Endometrial microvascular endothelial cells (primary cell): Measurements from ENCODE around the gene ILRUN. TPM values are rescaled to one million over a fixed set of nuclear protein-coding genes. Genes with fewer than 3 reads are reported as not detected.
"Not testable (repeated sequence)": the region's sequence is repeated elsewhere in the genome, so short reads cannot be mapped to it uniquely, and the experiment has no call there.

Source experiments
- in situ Hi-C: cut with HindIII; loops from 2 replicates; pipeline ENCODE4 v1.10.0; 2017; ENCODE audit warnings: low sequenced_read_pairs, low pct_unique_long_range_greater_than_20kb; ENCODE audit errors: inconsistent ontology term
- total RNA-seq: library from RNA; depleted of rRNA; stranded (reverse); fragments of >200 nt; gene quantifications from one replicate; pipeline ENCODE4 v1.2.3, GENCODE V29; 2015; ENCODE audit errors: inconsistent ontology term

ILRUN gene
- total RNA-seq, 1 donor from 2014 or later = 36.1 TPM

DNA sequence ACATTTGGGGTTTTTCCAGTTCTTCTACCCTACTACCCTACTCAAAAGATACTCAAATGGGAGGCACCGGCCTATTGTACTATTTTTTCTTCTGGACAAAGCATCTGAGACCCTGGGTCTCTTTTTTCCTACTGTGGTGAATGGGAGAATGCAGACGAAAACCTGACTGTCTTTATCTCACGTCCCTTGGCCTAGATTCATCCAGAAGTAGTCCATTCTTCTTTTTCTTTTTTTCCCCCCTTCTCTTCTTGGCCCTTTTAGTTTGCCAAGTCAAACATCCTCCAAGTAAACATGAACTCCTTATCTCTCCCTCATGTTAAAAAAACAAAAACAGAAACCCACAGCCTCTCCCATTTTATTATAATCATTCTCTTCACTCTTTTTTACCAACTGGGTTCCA lies 8.7 kb upstream of the ILRUN start:
- in situ Hi-C loops = no loop called here

DNA sequence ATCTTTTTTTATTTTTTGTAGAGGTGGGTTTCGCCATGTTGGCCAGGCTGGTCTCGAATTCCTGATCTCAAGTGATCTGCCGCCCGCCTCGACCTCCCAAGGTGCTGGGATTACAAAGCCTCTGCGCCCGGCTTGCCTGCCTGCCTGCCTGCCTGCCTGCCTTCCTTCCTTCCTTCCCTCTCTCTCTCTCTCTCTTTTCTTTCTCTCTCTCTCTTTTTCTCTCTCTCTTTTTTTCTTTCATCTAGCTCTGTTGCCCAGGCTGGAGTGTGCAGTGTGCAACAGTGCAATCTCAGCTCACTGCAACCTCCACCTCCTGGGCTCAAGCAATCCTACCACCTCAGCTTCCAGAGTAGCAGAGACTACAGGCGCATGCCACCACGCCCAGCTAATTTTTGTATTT lies 4.6 kb upstream of the ILRUN start:
- in situ Hi-C loops = no loop called here

DNA sequence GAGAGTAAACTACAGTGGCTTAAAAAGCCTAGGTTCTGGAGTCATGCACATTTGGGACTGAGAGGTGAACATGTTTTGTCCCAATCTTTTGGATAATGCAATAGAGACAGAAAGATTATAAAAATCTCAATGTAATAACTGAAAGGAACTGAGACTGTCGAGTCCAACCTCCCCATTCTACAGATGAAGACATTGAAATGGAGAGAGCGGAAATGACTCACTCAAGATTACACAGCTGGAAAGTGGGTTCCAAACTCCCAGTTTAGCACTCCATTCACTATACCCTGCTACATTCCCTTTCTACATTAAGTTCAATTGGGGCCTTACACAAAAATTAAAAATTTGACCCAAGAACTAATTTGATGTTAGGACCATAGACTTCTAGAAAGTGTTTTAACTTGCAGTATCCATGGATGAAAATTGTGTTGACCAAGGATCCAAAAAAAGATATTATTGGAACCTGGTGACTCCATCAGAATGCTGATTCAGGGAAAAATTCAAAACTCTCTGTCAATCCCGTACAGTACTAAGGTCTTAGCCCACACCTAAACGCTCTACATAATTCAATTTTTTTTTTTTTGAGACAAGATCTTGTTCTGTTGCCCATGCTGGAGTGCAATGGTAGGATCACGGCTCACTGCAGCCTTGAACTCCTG lies 1.5 kb upstream of the ILRUN start:
- in situ Hi-C loops = no loop called here

DNA sequence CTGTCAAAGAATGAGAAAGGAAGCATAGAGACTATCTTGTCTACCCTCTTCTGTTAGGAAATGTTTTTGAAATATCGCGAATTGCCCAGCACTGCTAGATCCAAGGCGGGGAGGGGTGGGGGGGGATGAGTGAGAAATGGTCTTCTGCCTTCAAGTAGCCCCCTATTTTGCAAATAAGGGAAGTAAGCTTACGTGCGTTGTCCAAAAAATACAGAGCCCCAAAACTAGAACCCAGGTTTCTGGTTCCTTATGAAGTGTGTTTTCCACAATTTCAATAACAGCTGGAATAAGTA lies 923 bp upstream of the ILRUN start:
- in situ Hi-C loops = no loop called here

DNA sequence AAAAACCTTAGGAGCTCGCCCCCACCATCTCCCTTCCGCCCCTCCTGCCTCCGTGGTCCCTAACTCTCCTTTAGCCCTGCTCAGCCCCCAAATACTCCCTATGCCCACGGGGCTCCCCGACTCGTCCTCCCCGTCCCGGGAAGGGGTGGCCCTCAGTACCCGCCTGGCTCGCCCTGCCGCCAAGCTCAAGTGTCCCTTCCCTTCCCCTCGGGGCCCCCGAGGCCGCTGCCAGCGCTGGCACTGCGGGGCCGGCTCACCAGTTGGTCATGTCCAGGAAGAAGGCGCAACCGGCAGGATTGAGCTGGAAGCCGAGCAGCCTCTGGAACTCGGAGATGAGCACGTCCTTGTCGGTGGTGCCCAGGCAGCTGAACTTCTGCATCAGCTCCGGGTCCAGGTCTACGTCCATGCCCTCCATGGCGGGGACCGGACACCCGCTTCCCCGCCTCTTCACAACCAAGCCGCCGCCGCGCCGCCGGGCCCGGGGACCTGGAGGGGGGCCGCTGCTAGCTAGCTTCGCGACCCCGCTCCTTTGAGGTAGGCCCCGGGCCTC lies 303 bp downstream of the ILRUN start:
- in situ Hi-C loops = no loop called here

DNA sequence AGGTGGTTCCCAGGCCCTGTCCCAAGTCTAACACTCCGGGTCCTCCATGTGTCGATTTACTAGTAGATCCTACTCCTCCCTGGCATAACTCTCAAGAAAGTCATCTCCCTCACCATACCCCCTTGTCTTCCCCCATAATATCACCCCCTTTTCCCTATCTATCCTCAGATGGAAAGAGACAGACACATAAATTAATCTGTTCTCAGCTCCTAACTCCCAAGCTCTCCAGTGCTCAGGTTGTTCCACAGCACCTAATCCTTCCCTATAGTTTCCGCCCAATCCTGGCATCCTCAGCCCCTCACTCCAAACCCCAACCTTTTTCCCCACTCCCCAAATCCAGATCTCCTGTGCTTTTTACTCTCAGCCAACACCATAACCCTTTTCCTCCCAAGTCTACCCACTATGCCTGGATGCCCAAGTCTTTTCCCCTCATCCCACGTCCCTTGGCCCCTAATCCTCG lies 808 bp downstream of the ILRUN start:
- in situ Hi-C loops = no loop called here

DNA sequence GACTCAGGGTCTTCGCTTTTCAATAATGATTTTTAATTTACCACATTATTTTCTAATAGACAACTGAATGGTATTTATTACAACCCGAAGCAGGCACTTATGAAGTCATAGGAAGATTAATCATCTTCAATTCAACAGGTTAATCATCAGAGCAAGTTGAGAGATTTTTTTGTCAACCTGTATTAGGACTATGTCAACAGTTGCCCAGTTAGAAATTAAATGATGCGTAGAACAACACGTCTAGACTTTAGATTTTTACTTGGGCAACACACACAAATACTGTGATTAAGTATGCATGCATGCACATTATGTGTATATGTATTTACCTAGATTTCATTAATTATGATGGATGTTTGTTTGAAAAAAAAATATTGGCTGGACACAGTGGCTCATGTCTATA lies 4.3 kb downstream of the ILRUN start:
- in situ Hi-C loops = no loop called here

DNA sequence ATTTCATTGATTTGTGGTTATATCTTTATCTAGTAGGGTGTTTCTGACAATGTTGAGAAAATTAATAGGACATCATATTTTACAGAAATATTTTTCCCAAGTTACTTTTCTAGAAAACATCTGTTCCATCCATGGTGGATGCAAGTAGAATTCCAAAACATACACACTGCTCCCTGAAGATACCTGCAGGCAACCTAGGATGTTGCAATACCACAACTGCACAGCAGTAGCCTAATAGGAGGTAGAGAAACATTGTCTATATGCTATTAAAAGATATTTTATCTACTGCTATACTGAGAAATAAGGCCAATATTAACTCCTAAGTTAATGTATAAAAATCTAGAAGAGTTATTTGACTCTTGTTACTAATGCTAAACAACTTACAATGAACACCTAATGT lies 6.8 kb downstream of the ILRUN start:
- in situ Hi-C loops = no loop called here

DNA sequence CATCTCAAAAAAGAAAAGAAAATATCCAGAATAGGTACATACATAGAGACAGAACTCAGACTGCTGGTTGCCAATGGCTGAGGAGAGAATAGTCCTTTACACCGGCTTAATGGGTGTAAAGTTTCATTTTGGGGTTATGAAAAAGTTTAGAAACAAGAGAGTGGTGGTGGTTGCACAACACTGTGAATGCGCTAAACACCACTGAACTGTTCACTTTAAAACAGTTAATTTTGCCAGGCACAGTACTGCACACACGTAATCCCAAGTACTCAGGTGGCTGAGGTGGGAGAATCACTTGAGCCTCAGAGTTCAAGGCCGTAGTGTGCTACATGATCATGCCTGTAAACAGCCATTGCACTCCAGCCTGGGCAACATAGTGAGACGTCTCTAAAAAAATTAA lies 7.6 kb downstream of the ILRUN start:
- in situ Hi-C loops = no loop called here

DNA sequence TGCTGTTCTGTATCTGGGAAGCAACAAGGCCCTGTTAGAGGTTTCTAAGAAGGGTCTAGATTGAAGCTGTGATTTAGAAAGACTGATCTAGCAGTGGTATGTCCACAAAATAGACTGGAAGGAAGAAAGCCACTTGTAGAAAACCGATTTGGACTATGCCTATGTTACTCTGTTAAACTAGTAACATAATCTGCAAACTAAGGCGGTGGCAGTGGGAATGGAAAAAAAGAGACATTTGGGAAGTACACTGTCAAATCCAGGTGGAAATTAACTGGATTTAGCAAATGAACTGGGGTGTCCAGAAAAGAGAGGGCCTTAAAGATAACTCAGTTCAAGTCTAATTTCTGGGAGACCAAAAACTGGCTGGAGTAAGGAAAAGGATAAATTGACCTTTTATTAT lies 11.6 kb downstream of the ILRUN start:
- in situ Hi-C loops = no loop called here

DNA sequence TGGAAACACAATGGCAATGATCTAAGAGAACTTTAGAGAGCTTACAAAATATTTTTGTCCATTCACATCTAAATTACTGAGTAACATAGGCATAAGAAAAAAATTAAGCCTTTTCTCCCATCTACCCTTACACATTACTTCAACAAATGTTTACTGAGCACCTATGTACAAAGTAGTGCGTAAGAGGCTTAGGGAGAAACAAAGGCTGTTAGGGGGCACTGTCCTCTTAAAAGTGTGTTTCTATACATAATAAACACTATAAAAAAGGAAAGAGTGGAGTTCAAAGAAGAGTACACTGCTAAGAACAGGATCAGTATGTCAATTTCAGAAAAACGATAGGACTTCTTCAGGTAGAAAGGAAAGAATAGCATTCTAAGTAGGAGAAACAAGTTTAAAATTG lies 12.2 kb downstream of the ILRUN start:
- in situ Hi-C loops = no loop called here

DNA sequence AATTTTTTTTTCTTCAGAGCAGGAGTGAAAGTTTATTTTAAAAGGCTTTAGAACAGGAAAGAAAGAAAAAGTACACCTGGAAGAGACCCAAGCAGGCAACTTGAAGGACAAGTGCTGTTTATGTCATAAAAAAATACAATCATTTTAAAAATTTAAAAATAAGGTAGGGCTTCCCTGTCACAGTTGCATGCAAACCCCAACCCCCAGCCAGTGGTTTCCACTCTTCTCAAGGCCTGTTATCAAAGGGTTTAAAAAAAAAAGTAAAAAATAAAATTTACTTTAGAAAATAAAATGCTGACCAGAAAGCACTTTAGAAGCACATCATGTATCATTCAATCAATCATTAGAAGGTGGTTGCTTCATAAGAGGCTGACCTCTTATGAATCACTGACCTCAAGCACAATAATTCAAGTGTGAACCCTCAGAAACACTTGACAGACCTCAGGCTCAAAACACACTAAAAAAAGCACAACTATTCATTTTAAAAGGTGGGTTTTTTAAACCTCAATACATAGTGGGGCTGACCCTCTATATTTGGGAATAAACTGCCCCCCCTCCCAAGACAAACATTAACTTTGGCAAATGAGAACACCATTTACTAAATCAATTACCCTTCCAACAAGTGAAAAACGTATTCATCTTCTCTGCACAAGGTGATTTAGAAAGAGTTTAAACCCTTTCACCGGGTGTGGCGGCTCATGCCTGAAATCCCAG lies 15.6 kb downstream of the ILRUN start:
- in situ Hi-C loops = no loop called here

DNA sequence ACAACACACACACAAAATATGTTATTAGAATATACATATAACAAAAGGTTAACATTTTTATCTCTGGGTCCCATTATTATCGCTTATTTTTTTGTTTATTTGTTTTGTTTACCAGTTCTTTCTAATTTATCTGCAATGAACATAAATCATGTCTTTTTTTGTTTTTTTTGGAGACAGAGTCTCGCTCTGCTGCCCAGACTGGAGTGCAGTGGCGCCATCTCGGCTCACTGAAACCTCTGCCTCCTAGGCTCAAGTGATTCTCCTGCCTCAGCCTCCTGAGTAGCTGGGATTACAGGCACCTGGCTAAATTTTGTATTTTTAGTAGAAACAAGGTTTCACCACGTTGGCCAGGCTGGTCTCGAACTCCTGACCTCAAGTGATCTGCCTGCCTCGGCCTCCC lies 16.3 kb downstream of the ILRUN start:
- in situ Hi-C loops = not testable (repeated sequence)

DNA sequence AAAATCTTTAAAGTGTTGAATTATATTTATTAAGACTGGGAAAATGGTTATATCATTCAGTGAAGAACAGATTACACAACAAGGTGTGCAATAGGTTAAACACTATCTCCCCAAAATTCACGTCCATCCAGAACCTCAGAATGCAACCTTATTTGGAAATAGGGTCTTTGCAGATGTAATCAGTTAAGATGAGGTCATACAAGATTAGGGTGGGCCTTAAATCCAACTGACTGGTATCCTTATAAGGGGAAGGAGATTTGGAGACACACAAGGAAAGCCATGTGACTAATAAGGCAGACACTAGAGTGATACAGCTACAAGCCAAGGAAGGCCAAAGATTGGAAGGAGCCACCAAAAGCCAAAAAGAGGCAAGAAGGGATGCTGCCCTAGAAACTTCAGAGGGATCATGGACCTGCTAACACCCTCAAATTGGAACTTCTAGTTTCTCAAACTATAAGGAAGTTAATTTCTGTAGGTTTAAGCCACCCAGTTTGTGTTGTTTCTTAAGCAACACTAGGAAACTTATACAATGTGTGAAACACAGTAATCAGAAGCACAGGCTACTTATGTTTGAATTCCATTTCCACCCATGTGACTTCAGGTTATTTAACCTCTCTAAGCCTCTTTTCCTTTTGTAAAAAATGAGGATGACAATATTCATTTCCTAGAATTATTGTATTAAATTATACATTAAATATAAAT lies 16.9 kb downstream of the ILRUN start:
- in situ Hi-C loops = no loop called here

DNA sequence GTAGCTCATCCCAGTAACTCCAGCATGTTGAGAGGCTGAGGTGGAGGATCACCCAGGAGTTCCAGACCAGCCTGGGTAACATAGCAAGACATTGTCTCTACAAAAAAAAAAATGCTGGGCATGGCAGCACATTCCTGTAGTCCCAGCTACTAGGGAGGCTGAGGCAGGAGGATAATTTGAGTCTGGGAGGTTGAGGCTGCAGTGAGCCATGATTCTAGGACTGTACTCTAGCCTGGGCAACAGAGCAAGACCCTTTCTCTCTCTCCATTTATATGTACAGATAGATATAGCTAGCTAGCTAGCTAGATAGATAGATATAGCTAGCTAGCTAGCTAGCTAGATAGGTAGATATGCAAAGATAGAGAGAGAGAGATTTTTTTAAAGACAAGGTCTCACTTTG lies 20.4 kb downstream of the ILRUN start:
- in situ Hi-C loops = no loop called here

DNA sequence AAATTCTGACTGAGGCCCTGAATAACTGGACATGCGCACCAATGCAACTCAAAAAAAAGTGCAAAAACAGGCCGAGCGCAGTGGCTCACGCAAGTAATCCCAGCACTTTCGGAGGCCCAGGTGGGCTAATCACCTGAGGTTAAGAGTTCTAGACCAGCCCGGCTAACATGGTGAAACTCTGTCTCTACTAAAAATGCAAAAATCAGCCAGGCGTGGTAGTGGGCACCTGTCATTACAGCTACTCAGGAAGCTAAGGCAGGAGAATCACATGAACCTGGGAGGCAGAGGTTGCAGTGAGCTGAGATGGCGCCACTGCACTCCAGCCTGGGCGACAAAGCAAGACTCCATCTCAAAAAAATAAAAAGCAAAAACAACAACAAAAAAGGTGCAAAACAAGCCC lies 21.6 kb downstream of the ILRUN start:
- in situ Hi-C loops = not testable (repeated sequence)

DNA sequence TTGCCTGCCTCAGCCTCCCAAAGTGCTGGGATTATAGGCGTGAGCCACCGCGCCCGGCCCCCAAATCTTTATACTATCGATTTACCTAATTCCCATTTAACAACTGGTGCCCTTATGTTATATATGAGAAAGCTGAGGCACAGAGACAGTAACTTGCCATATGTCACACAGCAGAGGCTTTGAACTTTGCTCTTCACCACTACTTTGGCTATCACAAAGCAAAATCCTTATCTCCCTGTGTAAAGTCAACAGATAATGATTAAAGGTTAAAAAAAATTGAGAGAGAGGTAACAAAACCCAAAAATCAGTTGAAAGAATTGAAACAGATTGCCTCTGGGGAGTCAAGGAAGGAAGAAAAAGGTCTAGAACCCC lies 22.3 kb downstream of the ILRUN start:
- in situ Hi-C loops = no loop called here

DNA sequence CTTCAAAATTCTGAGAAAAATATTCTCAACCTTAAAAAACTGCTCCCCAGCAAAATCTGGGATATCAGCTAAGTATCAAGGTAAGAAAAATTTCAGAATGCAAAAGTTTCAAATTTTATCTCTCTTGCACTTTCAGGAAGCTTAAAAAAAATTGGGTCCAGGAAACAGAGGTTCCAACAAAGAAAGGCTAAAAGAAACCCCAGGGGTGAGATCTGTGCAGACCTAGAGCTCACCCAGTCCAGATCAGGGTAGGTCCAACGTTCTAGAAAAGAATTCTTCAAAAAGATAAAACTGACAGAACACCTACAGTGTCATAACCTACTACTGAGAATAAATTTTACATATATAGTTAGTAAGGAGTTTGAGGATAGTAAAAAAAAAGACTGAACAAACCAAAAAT lies 23.5 kb downstream of the ILRUN start:
- in situ Hi-C loops = no loop called here

DNA sequence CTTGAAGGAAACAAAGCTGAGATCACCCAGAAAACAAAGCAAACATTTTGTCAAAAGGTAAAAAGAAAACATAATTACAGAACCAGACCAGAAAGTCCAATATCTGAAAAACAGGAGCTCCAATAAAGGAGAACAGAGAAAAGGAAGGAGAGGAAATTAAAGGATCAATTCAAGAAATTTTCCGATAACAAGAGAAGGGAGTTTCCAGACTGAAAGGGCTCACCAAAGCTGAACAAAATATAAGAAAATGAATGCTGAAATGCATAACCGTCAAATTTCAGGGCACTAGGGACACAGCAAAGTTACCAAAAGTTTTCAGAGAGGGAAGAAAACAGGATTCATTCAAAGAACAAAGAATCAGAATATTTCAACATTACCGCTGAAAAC lies 23.9 kb downstream of the ILRUN start:
- in situ Hi-C loops = no loop called here
